HG02943 (cell line): ENCODE results near the gene LYPD5.
A peak's percentile ranks its signal among the peaks of the same experiment; 100 is the strongest.
"Not testable (repeated sequence)": the region's sequence is repeated elsewhere in the genome, so short reads cannot be mapped to it uniquely, and the experiment has no call there.

Experiments used
- ATAC-seq: cut with Tn5 transposase; IDR thresholded peaks from one replicate; pipeline ENCODE4 v1.9.1; 2021; ENCODE audit warnings: mild to moderate bottlenecking, low read depth, moderate library complexity; ENCODE audit not compliant: unreplicated experiment

Gene LYPD5

GRCh38 chr19:43802216-43802951 is at the start of gene LYPD5:
TSS of gene LYPD5 (minus strand) at chr19:43802447. CDS start at chr19:43802380, 67 bp downstream.
- ATAC-seq: no peak

DNA sequence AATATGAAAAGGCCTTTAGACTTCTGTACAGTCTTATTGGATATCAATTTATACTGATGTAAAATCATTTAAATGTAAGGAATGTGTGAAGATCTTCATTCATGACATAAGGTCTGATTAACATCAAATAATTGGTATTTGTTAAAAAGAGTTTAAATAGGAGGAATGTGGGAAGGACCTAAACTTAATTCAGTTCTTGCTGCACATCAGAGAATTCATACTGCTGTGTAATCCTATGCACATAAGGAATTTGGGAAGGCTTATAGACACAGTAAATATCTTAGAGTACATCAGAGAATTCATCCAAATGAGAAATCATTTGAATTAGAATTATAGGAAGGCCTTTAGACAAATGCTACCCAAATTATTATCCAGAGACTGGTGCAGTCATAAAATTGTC is 46.6 kb upstream of the LYPD5 start:
- ATAC-seq: no peak

- ATAC-seq: no peak
Measured at GRCh38 chr19:43847884-43848283, 45.6 kb upstream of the LYPD5 start.

- no peak for ATAC-seq
Measured at GRCh38 chr19:43847246-43847645, 45.0 kb upstream of the LYPD5 start.

- no peak for ATAC-seq
Measured at GRCh38 chr19:43842007-43842406, 39.8 kb upstream of the LYPD5 start.

- no peak for ATAC-seq
Measured at GRCh38 chr19:43839139-43839538, 36.9 kb upstream of the LYPD5 start.

DNA sequence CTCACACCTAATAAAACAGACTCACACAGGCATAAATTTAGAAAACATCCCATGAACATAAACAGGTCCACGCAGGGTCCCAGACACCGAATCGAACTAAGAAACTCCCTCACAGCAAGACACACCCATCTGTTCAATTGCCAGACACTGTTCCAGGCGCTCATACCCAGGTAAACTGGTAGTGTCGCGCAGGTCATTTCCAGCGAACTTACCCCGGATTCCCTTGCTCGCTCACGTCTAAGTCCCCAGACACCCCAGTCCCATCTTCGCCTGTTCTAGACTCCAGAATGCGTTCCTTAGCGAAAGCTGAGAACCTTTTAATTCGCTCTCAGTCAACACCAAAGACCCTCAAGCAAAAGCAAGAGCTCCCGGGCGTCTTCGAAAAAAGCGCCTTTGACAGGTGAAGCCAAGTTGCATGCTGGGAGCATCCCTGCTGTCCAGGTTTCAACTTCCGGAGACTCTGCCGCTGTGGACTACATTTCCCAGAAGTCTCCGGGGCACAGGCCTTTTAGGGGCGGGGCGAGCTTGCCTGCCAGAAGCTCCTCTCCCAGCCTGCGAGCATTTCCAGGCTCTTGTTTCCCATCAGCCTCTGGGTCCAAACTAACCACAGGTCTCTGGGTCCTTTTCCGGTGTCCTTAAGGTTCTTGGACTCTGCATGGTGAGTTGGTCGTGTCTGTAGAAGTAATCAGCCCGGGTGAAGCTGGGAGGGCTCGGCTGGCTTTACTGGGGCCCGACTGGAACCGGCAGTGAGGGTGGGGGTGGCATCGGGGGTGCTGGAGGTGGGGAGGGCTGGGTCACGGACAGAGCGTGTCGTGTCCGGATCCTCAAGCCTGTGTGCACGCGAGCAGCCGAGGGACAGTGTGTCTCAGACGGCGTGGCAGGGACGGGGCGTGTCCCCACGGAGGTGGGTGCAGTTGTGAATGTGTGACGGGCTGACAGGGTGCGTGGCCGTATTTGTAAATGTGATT is 24.8 kb upstream of the LYPD5 start, which contains the start of gene ZNF283:
TSS of gene ZNF283 (plus strand) at position 535 of the 968 bp plus-strand sequence. CDS start 6,184 bp downstream, outside the sequence.
- peak; percentile 95 for ATAC-seq

DNA sequence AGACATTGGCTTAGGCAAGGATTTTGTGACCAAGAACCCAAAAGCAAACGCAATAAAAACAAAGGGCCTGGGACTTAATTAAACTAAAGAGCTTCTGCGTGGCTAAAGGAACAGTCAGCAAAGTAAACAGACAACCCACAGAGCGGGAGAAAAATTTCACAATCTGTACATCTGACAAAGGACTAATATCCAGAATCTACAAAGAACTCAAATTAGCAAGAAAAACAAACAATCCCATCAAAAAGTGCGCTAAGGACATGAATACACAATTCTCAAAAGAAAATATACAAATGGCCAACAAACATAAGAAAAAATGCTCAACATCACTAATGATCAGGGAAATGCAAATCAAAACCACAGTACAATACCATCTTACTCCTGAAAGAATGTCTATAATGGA is 22.3 kb upstream of the LYPD5 start:
- ATAC-seq: not testable (repeated sequence)

- ATAC-seq: not testable (repeated sequence)
Measured at GRCh38 chr19:43823856-43824255, 21.6 kb upstream of the LYPD5 start.

DNA sequence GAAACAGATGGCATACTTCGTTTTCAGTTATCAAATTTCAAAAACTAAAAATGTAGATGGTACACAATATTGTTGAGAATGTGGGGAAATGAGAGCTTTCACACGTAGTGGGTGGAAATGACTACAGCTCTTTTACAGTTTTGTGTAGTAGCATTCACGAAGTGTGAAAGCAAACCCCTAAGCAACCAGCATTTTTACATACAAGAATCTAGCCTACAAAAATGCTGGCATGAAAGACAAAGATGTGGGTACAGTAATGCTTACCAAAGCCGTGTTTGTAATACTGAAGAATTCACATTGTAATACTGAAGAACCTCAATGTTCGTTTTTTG is 18.6 kb upstream of the LYPD5 start:
- ATAC-seq: no peak

DNA sequence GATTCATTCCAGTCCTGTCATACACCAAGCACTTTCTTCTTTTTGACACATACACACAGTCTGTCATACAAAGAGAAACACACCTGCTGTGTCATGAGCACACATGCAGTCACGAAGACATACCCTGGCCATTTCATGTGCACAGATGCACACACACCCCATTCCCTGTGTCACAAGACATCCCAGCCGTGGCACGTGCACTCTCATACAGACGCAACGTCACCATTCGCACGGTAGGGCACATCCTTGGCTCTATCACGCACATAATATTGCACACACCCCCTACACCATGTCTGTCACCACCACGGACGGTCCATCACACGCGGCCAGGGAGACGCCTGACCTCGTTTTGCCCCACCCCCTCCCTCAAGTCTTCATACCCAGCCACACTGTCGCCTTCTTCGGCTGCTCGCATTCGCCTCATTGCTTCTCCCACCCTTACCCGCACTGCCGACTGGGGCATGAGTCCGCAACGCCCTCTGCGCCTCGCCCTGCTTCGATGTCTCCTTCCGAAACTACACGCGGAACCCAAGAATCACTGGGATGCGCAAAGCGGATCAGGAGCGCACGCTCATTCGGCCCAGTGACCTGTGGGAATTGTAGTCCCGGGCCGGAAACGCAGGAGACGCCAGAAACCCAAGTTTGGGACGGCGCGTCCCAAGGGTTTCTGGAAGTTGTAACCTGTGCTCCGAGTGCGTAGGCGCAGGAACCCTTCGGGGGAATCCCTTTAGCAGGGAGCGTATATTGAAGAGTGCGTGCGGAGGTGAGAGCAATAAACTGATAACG is 18.0 kb upstream of the LYPD5 start:
- no peak for ATAC-seq

DNA sequence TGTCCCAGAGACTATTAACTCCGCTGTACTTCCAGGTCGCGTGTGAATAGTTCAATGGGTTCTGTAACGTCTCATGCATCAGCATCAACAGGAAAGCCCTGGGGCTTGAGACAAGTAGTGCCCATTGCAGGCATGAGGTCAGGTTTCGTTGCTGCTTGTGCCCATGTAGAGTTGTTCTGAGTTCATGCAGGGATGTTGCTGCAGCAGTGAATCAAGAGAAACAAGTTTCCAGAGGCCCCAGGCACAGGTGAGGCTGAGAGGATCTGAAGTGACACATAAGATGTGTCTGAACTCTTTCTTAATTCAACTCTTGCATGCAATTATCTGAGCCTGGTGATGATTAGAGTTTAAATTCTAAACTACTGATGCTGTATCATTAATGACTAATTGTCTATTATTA is 16.3 kb upstream of the LYPD5 start:
- ATAC-seq: no peak

GRCh38 chr19:43817454-43817853 is 15.2 kb upstream of the LYPD5 start:
- ATAC-seq: not testable (repeated sequence)

DNA sequence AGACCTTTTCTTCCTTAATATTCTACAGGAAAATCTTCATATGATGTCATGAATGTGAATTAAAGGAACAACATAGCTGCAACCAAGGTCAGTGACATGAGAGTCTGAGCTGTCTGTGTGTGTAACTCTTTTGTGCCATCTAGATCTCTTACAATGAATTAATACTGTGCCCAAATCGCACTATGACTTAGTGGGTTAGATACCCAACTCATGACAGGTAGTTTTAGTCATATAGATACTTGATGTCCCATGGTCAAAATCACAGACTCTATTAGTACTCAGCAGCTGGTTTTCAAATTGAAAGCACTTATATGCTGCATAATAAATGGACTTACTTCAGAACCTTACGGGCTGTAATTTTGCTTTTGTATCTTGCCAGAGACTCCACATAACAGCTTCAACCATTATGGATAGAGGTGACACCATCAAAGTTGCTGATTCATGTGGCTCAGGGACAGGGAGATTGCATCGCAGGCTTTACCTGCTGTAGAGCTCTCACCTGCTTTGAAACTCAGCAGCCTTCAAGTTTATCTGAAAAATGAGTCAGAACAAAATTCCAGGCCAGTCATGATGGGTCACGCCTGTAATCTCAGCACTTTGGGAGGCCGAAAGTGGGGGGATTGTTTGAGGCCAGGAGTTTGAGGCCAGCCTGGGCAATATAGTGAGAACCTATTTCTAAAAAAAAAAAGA is 12.6 kb upstream of the LYPD5 start:
- ATAC-seq: no peak

- no peak for ATAC-seq
Measured at GRCh38 chr19:43812688-43813087, 10.4 kb upstream of the LYPD5 start.

DNA sequence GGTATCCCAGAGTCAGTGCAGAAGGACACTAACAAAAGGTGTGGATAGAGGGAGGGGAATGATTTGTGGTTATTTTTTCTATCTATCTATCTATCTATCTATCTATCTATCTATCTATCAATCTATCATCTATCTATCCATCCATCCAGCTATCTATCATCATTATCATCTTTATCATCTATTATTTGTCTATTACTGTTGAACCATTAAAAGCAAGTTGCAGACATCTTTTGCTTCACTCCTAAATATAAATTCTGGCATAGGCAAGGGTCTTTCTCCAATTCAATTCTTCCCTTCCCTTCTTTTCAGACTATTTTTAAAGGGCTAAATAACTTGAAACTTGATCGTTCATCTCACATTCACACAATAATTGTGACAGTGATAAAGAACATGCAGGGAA is 10.0 kb upstream of the LYPD5 start:
- no peak for ATAC-seq

GRCh38 chr19:43811837-43812236 is 9.6 kb upstream of the LYPD5 start:
- no peak for ATAC-seq

DNA sequence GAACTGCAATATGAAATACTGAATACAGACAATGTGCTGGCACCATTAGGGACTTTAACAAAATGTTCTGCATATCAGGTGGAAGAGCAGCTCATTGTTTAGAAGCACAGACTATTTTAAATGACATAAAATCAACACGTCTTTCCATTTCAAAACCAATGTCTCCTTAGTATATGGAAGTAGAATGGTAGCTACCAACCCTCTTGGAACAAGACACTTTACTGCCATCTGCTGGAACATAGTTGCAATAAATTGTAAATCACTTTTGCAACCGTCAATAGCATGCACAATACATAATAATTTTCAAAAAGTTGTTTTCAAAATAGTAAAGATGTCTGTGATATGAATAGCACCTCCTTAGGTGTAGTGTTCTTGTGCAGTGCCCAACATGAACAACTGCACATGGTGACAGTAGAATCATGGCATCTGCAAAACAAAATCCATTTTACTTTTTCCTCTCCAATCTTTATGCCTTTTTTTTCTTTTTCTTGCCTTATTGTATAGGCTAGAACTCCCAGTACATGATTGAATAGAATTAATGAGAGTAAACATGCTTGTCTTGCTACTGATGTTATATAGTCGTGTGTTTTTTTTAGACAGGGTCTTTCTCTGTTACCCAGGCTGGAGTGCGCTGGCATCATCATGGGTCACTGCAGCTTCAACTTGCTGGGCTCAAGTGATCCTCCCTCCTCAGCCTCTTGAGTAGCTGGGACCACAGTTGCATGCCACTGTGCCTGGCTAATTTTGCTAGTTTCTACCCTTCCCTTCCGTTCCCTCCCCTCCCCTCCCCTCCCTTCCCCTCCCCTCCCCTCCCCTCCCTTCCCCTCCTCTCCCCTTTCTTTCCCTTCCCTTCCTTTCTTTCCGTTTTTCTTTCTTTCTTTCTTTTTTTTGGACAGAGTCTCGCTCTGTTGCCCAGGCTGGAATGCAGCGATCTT is 7.8 kb upstream of the LYPD5 start:
- ATAC-seq: no peak

DNA sequence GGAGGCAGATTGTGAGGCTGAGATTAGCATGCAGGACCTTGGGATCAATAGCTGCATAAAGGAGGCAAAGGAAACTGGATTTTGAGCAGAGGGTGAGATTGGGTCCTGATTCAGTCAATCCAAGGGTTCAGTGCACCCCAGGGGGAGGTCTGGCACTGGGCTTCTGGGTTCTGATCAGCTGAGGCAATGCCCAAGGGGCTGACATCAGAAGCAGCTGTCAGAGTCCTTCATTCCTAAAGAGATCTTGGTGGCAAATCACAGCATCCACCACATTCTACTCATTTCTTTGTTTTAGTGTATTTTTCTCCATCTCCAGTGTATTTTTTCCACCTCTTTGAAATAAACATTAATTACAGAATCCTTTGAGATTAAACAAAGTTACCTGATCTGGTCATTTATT is 5.4 kb upstream of the LYPD5 start:
- ATAC-seq: no peak
